Fibroblast of lung (primary cell): ENCODE measurements around the gene NOXO1.

Source experiments
- CTCF ChIP-seq, 2 donors: IDR thresholded peaks in 1 of 2; conservative IDR thresholded peaks in 1 of 2; 1 replicate in 1 of 2; 2 replicates in 1 of 2; pipeline ENCODE4 v1.5.1; 2011 to 2012; ENCODE audit warnings: low read length in 2 of 2, control low read depth in 1 of 2, inconsistent platforms in 1 of 2, low read depth in 1 of 2, mild to moderate bottlenecking in 1 of 2
- EZH2 ChIP-seq: IDR thresholded peaks from 2 replicates; pipeline ENCODE4 v1.5.1; 2012; ENCODE audit warnings: low read length, control low read depth, mild to moderate bottlenecking; ENCODE audit errors: missing control alignments

DNA sequence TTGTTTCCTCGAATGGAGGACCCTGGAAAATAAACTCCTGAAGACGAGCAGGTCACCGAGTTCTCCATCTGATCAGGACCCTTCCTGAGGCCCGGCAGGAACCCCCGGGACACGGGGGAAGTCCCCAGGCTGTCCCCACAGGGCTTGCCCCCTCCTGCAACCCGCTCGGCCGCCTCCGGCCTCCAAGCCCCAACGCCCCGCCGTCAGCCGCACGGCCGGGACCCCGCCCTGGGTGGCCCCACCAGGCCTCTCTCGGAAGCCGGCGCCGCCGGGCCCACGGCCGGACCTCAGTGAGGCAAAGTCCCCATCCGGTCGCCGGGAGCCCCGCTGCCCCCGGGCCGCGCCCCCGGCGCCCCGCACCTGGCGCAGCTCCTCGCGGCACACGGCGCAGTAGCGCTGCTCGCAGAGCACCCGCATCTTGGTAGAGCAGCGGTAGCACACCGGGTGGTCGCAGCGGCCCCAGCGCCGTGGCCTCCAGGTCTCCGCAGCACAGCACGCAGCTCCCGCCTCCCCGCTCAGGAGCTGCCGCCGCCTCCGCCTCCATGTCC lies 28.0 kb upstream of the NOXO1 start:
- no peak for TF ChIP-seq CTCF (conservative IDR thresholded peaks at IDR 0.05 in 1 of 2, IDR thresholded peaks at IDR 0.05 in 1 of 2; ENCODE audit: low read depth in 1 of 2, low read length in 2 of 2)
- TF ChIP-seq EZH2, result no peak
